Endothelial cell (in vitro differentiated cells): ENCODE measurements around the gene GRIA2. TPM values are rescaled to one million over a fixed set of nuclear protein-coding genes. Genes with fewer than 3 reads are reported as not detected.

ENCODE experiments used
- DNase-seq: peaks from one replicate; pipeline ENCODE4 v3.0.0; 2021; ENCODE audit warnings: low spot score
- H3K27ac Mint-ChIP-seq: one replicate; pipeline ENCODE4 v1.8.0; 2021; ENCODE audit warnings: mixed read lengths, inconsistent platforms; ENCODE audit not compliant: unreplicated experiment
- H3K27me3 Mint-ChIP-seq: one replicate; pipeline ENCODE4 v1.8.0; 2021; ENCODE audit warnings: mild to moderate bottlenecking, moderate library complexity, mixed read lengths, inconsistent platforms; ENCODE audit not compliant: unreplicated experiment
- H3K36me3 Mint-ChIP-seq: one replicate; pipeline ENCODE4 v1.8.0; 2021; ENCODE audit warnings: mild to moderate bottlenecking, low read depth, mixed read lengths, inconsistent platforms; ENCODE audit not compliant: unreplicated experiment
- H3K4me1 Mint-ChIP-seq: one replicate; pipeline ENCODE4 v1.8.0; 2021; ENCODE audit warnings: mild to moderate bottlenecking, mixed read lengths, inconsistent platforms; ENCODE audit not compliant: unreplicated experiment
- H3K4me3 Mint-ChIP-seq: one replicate; pipeline ENCODE4 v1.8.0; 2021; ENCODE audit warnings: mild to moderate bottlenecking, mixed read lengths, inconsistent platforms; ENCODE audit not compliant: unreplicated experiment
- H3K9me3 Mint-ChIP-seq: one replicate; pipeline ENCODE4 v1.8.0; 2021; ENCODE audit warnings: mixed read lengths, inconsistent platforms; ENCODE audit not compliant: unreplicated experiment
- total RNA-seq: library from RNA; stranded (reverse); fragmentation: NEBNext Ultra II Directional; extraction: Animal tissue kit (Norgen Biotek cat#: 25700); gene quantifications from one replicate; pipeline ENCODE4 v1.2.1, GENCODE V29; 2021; ENCODE audit not compliant: unreplicated experiment
- TF ChIP-seq, protein P1 (sequence below): fragments of 200-600 bp; sonication (generic); IDR thresholded peaks from one replicate; pipeline ENCODE4 v1.5.0; 2021; ENCODE audit warnings: antibody characterized with exemption; ENCODE audit not compliant: unreplicated experiment

Gene GRIA2
- total RNA-seq, 1 donor from 2014 or later, result 0.13 TPM

DNA sequence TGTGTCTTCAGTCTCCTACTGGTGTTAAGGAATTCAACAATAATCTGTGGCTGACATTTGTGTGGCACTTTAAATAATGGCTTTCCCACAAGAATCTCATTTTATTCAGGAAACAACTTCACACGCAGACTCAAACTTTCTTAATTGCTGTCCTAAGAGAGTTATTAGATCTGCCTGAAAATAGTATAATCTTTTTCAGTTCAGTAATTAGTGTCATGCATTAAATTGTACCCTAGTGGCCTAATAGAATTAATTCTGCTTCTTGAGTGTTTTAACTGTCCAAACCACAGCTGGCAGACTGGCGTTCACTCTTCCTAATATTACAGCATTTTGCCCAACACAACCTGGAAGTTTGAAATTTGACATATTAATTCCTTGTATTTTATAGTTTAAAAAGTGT lies 107.1 kb downstream of the GRIA2 start:
- no peak for DNase-seq
- no peak overlapping the region for H3K27ac Mint-ChIP-seq
- H3K27me3 Mint-ChIP-seq, result no peaks in the 10 kb centered on the region
- H3K9me3 Mint-ChIP-seq, result no peaks in the 10 kb centered on the region
- H3K4me1 Mint-ChIP-seq, result no peaks in the 10 kb centered on the region
- TF ChIP-seq, protein P1, sequence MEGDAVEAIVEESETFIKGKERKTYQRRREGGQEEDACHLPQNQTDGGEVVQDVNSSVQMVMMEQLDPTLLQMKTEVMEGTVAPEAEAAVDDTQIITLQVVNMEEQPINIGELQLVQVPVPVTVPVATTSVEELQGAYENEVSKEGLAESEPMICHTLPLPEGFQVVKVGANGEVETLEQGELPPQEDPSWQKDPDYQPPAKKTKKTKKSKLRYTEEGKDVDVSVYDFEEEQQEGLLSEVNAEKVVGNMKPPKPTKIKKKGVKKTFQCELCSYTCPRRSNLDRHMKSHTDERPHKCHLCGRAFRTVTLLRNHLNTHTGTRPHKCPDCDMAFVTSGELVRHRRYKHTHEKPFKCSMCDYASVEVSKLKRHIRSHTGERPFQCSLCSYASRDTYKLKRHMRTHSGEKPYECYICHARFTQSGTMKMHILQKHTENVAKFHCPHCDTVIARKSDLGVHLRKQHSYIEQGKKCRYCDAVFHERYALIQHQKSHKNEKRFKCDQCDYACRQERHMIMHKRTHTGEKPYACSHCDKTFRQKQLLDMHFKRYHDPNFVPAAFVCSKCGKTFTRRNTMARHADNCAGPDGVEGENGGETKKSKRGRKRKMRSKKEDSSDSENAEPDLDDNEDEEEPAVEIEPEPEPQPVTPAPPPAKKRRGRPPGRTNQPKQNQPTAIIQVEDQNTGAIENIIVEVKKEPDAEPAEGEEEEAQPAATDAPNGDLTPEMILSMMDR, result no peak
- no peaks in the 10 kb centered on the region for H3K36me3 Mint-ChIP-seq
- no peak overlapping the region for H3K4me3 Mint-ChIP-seq

DNA sequence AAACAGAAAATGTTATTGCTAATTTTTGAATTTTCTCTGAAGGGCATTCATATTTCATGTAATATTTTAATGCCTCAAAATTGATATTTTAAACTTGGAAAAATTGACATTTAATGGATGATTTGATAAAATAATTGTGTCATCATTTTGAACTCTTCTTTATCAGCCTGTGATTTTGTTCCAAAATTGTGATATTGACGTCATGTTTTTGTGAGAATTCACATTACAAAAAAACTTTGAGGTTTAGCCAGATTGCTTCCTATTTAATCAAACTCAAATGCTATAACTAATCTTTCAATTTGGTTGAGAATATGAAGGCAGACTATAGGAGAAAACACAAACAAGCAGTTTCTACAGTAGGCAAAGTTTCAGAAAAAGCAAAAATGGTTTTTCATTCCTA lies 137.4 kb downstream of the GRIA2 start:
- no peaks in the 10 kb centered on the region for H3K36me3 Mint-ChIP-seq
- H3K4me3 Mint-ChIP-seq, result no peak overlapping the region

DNA sequence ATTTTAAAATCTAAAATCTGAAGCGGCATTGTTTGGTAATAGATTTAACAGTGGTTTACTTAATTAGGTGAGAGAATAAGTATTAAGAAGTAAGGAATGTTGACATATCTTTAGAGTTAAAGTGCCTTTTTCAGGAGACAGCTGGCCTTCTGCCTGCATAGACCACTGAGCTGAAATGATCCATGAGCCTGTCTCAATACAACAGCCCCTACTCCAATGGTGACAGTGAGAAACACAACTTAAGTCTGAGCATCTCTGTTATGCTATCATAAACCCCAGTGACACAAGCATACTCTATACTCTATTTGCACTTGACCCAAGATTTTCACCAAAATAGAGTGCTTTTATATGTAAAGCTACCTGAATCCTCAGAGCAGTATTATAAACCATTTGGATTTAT lies 137.9 kb downstream of the GRIA2 start:
- Mint-ChIP-seq H3K27me3 (no peaks in the 10 kb centered on the region), H3K27ac (no peak overlapping the region), H3K4me3 (no peak overlapping the region), H3K9me3 (no peaks in the 10 kb centered on the region), H3K4me1 (no peaks in the 10 kb centered on the region), H3K36me3 (no peaks in the 10 kb centered on the region)
- TF ChIP-seq, protein P1, result no peak
- no peak for DNase-seq

More for the DNA sequence above, 137.4 kb downstream of the GRIA2 start:
- Mint-ChIP-seq H3K9me3 (no peaks in the 10 kb centered on the region), H3K27me3 (no peaks in the 10 kb centered on the region), H3K4me1 (no peaks in the 10 kb centered on the region), H3K27ac (no peak overlapping the region)
- no peak for DNase-seq
- TF ChIP-seq, protein P1, result no peak

DNA sequence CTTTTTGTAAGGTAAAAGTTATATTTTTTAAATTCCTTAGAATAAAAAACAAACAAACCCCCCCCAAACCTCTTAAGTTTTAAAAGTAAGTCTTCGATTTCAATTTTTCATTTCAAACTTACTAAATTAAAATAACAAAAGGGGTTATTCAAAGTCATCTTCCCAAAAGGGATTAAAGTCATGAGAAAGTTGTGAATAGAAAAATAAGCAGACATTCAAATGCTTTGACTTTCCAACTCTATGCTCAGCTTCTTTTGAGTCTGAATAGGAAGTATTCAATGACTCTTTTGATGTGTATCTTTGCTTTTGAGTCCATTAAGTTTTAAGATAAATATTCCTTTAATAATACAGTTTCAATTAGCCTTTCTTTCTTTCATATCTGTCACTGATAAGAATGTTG lies 138.3 kb downstream of the GRIA2 start:
- Mint-ChIP-seq H3K27ac (no peak overlapping the region), H3K9me3 (no peaks in the 10 kb centered on the region), H3K4me1 (no peaks in the 10 kb centered on the region), H3K36me3 (no peaks in the 10 kb centered on the region), H3K4me3 (no peak overlapping the region), H3K27me3 (no peaks in the 10 kb centered on the region)
- no peak for DNase-seq
- TF ChIP-seq, protein P1, result no peak

DNA sequence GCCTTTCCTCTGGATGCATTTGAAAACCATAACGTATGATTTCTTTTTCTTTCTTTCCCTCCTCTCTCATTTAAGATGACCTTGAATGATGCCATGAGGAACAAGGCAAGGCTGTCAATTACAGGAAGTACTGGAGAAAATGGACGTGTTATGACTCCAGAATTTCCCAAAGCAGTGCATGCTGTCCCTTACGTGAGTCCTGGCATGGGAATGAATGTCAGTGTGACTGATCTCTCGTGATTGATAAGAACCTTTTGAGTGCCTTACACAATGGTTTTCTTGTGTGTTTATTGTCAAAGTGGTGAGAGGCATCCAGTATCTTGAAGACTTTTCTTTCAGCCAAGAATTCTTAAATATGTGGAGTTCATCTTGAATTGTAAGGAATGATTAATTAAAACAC lies 142.8 kb downstream of the GRIA2 start:
- Mint-ChIP-seq H3K27me3 (no peaks in the 10 kb centered on the region), H3K36me3 (no peaks in the 10 kb centered on the region), H3K4me1 (no peaks in the 10 kb centered on the region), H3K9me3 (no peaks in the 10 kb centered on the region), H3K4me3 (no peak overlapping the region), H3K27ac (no peak overlapping the region)
- no peak for DNase-seq
- TF ChIP-seq, protein P1, result no peak
